ENCODE data around the gene EN1. TPM values are rescaled to one million over a fixed set of nuclear protein-coding genes. Genes with fewer than 3 reads are reported as not detected.

Gene EN1
- total RNA-seq, 6 donors from 2014 or later = 0.13 TPM; not detected in 5

DNA sequence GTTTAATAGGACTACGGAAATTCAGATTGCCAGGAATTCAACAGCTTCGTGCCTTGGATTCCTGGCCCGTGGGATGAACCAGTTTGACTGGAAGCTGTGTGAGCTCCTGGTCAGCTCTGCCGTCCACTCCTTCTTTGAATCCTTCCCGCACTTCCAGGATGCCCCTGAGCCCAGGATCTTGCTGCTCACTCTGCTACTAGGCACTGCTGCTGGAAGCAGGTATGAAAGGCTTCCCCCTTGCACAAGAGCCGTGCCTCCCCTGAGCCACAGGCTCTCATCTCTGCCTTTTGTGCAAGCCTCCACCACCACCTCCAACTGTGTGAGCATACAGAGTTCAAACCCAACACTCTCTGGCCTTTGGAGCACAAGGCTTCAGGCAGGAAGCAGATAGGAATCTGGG, 34.9 kb downstream of the EN1 start:
- H3K27me3 ChIP-seq = peaks cover 0 to 9% (median 4%) of the 10 kb centered on the region in 4 donors
- WGBS, 2 donors = 40 to 50% methylated on average over 6 of the region's 6 CpGs

DNA sequence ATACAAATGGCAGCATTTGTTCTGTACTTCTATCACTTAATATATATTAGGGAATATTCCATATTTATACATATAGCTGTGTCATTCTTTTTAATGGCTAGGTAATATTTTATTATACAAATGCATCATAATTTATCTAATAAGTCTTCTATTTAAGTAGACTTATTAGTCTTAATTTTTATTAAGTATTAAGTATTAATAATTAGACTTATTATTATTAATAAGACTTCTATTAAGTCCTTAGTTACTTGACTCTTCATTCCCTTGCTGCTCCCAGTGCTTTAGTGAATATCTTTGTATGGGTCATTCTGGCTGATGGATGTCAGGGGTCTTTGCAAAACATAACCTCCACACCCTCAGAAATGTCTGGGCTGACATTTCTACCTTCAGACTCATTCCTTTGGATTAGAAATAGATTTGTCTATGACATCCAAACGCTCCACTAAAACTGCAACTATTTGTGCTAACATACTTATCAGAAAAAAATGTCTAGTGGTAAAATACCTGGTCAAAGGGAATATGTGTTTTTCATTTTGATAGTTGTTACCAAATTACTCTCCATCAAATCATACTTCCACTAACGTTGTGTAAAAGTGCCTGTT, 35.8 kb downstream of the EN1 start:
- Histone ChIP-seq H3K9me3 (no peaks in the 10 kb centered on the region), H3K36me3 (no peaks in the 10 kb centered on the region), H3K27ac (no peak overlapping the region), H3K27me3 (peaks cover 0 to 11% (median 5%) of the 10 kb centered on the region in 4 donors), H3K4me1 (peaks cover 0 to 8% (median 2%) of the 10 kb centered on the region in 4 donors), H3K4me3 (no peak overlapping the region)
- ATAC-seq (ENCODE audit: low FRiP score in 2 of 2) (no peak), DNase-seq (no peak)
- no peak for TF ChIP-seq POLR2AphosphoS5 (IDR thresholded peaks at IDR 0.05)
- TF ChIP-seq POLR2A (IDR thresholded peaks at IDR 0.05) = no peak
- TF ChIP-seq, protein P1, sequence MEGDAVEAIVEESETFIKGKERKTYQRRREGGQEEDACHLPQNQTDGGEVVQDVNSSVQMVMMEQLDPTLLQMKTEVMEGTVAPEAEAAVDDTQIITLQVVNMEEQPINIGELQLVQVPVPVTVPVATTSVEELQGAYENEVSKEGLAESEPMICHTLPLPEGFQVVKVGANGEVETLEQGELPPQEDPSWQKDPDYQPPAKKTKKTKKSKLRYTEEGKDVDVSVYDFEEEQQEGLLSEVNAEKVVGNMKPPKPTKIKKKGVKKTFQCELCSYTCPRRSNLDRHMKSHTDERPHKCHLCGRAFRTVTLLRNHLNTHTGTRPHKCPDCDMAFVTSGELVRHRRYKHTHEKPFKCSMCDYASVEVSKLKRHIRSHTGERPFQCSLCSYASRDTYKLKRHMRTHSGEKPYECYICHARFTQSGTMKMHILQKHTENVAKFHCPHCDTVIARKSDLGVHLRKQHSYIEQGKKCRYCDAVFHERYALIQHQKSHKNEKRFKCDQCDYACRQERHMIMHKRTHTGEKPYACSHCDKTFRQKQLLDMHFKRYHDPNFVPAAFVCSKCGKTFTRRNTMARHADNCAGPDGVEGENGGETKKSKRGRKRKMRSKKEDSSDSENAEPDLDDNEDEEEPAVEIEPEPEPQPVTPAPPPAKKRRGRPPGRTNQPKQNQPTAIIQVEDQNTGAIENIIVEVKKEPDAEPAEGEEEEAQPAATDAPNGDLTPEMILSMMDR (IDR thresholded peaks at IDR 0.05) = no peak
- no peak for TF ChIP-seq EP300 (IDR thresholded peaks at IDR 0.05)
- 39 to 49% methylated on average over 2 of the region's 2 CpGs for WGBS, 2 donors

More for the DNA sequence above, 34.9 kb downstream of the EN1 start:
- Histone ChIP-seq H3K4me1 (peaks cover 0 to 8% (median 2%) of the 10 kb centered on the region in 4 donors), H3K27ac (no peak overlapping the region), H3K36me3 (no peaks in the 10 kb centered on the region), H3K4me3 (no peak overlapping the region), H3K9me3 (no peaks in the 10 kb centered on the region)
- ATAC-seq (ENCODE audit: low FRiP score in 2 of 2) = no peak
- DNase-seq = no peak
- TF ChIP-seq POLR2A (IDR thresholded peaks at IDR 0.05) (no peak), POLR2AphosphoS5 (IDR thresholded peaks at IDR 0.05) (no peak), EP300 (IDR thresholded peaks at IDR 0.05) (no peak)
- TF ChIP-seq, protein P1 (IDR thresholded peaks at IDR 0.05) = no peak

- Histone ChIP-seq H3K27ac (no peak overlapping the region), H3K36me3 (no peaks in the 10 kb centered on the region), H3K27me3 (peaks cover 0 to 11% (median 5%) of the 10 kb centered on the region in 4 donors), H3K4me3 (no peak overlapping the region), H3K9me3 (no peaks in the 10 kb centered on the region), H3K4me1 (peaks cover 0 to 8% (median 2%) of the 10 kb centered on the region in 4 donors)
- peak in 1 of 2 donors; percentile 4 for ATAC-seq (ENCODE audit: low FRiP score in 2 of 2)
- 84 to 100% methylated on average over 3 to 7 of the region's 7 CpGs for WGBS, 2 donors
- TF ChIP-seq POLR2AphosphoS5 (IDR thresholded peaks at IDR 0.05) (no peak), EP300 (IDR thresholded peaks at IDR 0.05) (no peak), POLR2A (IDR thresholded peaks at IDR 0.05) (no peak)
- TF ChIP-seq, protein P1 (IDR thresholded peaks at IDR 0.05) = no peak
- DNase-seq = no peak
Observed at GRCh38 chr2:118810766-118811165, 36.7 kb downstream of the EN1 start.

- TF ChIP-seq POLR2A (IDR thresholded peaks at IDR 0.05) (no peak), EP300 (IDR thresholded peaks at IDR 0.05) (no peak), POLR2AphosphoS5 (IDR thresholded peaks at IDR 0.05) (no peak)
- TF ChIP-seq, protein P1 (IDR thresholded peaks at IDR 0.05) = no peak
- DNase-seq (peak in 1 of 2 donors; percentile 32), ATAC-seq (ENCODE audit: low FRiP score in 2 of 2) (peak in 1 of 2 donors; percentile 23)
- Histone ChIP-seq H3K36me3 (no peaks in the 10 kb centered on the region), H3K27ac (no peak overlapping the region), H3K27me3 (peaks cover 0 to 11% (median 5%) of the 10 kb centered on the region in 4 donors), H3K4me3 (peak overlapping the region in 2 of 4 donors; percentile 19 to 31), H3K9me3 (no peaks in the 10 kb centered on the region), H3K4me1 (peaks cover 0 to 8% (median 2%) of the 10 kb centered on the region in 4 donors)
- WGBS, 2 donors = 16% methylated on average over 9 to 16 of the region's 16 CpGs
Observed at GRCh38 chr2:118808429-118808809, 39.0 kb downstream of the EN1 start.

All from upper lobe of left lung (tissue), 6 donors.